ENCODE measurements around the gene CCNA2.

Gene CCNA2

GRCh38 chr4:121791481-121791880, 32.2 kb downstream of the CCNA2 start:
- POLR2A ChIA-PET: interaction anchor here (1.1 kb wide), 1 partner anchor 9 kb away, joined by 4 read pairs; the partner anchor contains the start of gene EXOSC9
- CTCF ChIA-PET: no interaction called here
- TF ChIP-seq HDGF (IDR thresholded peaks at IDR 0.05; ENCODE audit: borderline replicate concordance): no peak
- no peak for TF ChIP-seq TARDBP (IDR thresholded peaks at IDR 0.05)
- no peak for TF ChIP-seq L3MBTL2 (conservative IDR thresholded peaks at IDR 0.05)
- no peak for TF ChIP-seq NFRKB (IDR thresholded peaks at IDR 0.05)
- no peak for TF ChIP-seq SUZ12 (IDR thresholded peaks at IDR 0.05)
- no peak for TF ChIP-seq FOXA1 (IDR thresholded peaks at IDR 0.05)
- TF ChIP-seq ZNF384 (IDR thresholded peaks at IDR 0.05): no peak
- no peak for TF ChIP-seq FOXM1 (IDR thresholded peaks at IDR 0.05; ENCODE audit: borderline replicate concordance)
- no peak for TF ChIP-seq ARNT (IDR thresholded peaks at IDR 0.05)
- no peak for TF ChIP-seq ELF4 (IDR thresholded peaks at IDR 0.05)
- TF ChIP-seq BHLHE40 (IDR thresholded peaks at IDR 0.05; ENCODE audit: borderline replicate concordance): no peak
- no peak for TF ChIP-seq CTBP1 (IDR thresholded peaks at IDR 0.05; ENCODE audit: borderline replicate concordance)
- TF ChIP-seq FOXK2 (IDR thresholded peaks at IDR 0.05): no peak
- no peak for TF ChIP-seq LEF1 (IDR thresholded peaks at IDR 0.05; ENCODE audit: borderline replicate concordance)
- TF ChIP-seq PKNOX1 (IDR thresholded peaks at IDR 0.05): no peak
- TF ChIP-seq SP1 (IDR thresholded peaks at IDR 0.05): no peak
- no peak for DNase-seq (ENCODE audit: extremely low spot score)

- ChIA-PET POLR2A (interaction anchor here (1.6 kb wide), 1 partner anchor 10 kb away, joined by 8 read pairs; the partner anchor contains the start of gene EXOSC9), CTCF (no interaction called here)
- no peak for DNase-seq (ENCODE audit: extremely low spot score)
- TF ChIP-seq SUZ12 (IDR thresholded peaks at IDR 0.05): no peak
Measured at GRCh38 chr4:121790976-121791375, 32.7 kb downstream of the CCNA2 start.

- TF ChIP-seq FOXM1 (IDR thresholded peaks at IDR 0.05; ENCODE audit: borderline replicate concordance) (no peak), BHLHE40 (IDR thresholded peaks at IDR 0.05; ENCODE audit: borderline replicate concordance) (no peak), SUZ12 (IDR thresholded peaks at IDR 0.05) (no peak), NFRKB (IDR thresholded peaks at IDR 0.05) (no peak)
- ChIA-PET CTCF (interaction anchor here (0.7 kb wide), 1 partner anchor 12 kb away, joined by 3 read pairs; no protein-coding TSS in a partner anchor), POLR2A (interaction anchor here (1.6 kb wide), 1 partner anchor 11 kb away, joined by 8 read pairs; the partner anchor contains the start of gene EXOSC9)
- no peak for DNase-seq (ENCODE audit: extremely low spot score)
Measured at GRCh38 chr4:121789960-121790829, 33.5 kb downstream of the CCNA2 start.

GRCh38 chr4:121789455-121789854, 34.2 kb downstream of the CCNA2 start:
- CTCF ChIA-PET: no interaction called here
- POLR2A ChIA-PET: interaction anchor here (1.6 kb wide), 1 partner anchor 11 kb away, joined by 8 read pairs; the partner anchor contains the start of gene EXOSC9
- no peak for DNase-seq (ENCODE audit: extremely low spot score)
- no peak for TF ChIP-seq FOXA1 (IDR thresholded peaks at IDR 0.05)
- TF ChIP-seq FOXK2 (IDR thresholded peaks at IDR 0.05): no peak
- TF ChIP-seq FOXM1 (IDR thresholded peaks at IDR 0.05; ENCODE audit: borderline replicate concordance): no peak
- no peak for TF ChIP-seq HDGF (IDR thresholded peaks at IDR 0.05; ENCODE audit: borderline replicate concordance)
- no peak for TF ChIP-seq ZNF384 (IDR thresholded peaks at IDR 0.05)
- TF ChIP-seq L3MBTL2 (conservative IDR thresholded peaks at IDR 0.05): no peak
- no peak for TF ChIP-seq BHLHE40 (IDR thresholded peaks at IDR 0.05; ENCODE audit: borderline replicate concordance)
- TF ChIP-seq ELF4 (IDR thresholded peaks at IDR 0.05): no peak
- no peak for TF ChIP-seq LEF1 (IDR thresholded peaks at IDR 0.05; ENCODE audit: borderline replicate concordance)
- TF ChIP-seq CTBP1 (IDR thresholded peaks at IDR 0.05; ENCODE audit: borderline replicate concordance): no peak
- TF ChIP-seq ARNT (IDR thresholded peaks at IDR 0.05): no peak
- TF ChIP-seq NFRKB (IDR thresholded peaks at IDR 0.05): no peak
- no peak for TF ChIP-seq SUZ12 (IDR thresholded peaks at IDR 0.05)
- TF ChIP-seq TARDBP (IDR thresholded peaks at IDR 0.05): no peak
- TF ChIP-seq SP1 (IDR thresholded peaks at IDR 0.05): no peak
- no peak for TF ChIP-seq PKNOX1 (IDR thresholded peaks at IDR 0.05)

GRCh38 chr4:121788896-121789295, 34.8 kb downstream of the CCNA2 start:
- ChIA-PET CTCF (no interaction called here), POLR2A (no interaction called here)
- TF ChIP-seq L3MBTL2 (conservative IDR thresholded peaks at IDR 0.05) (no peak), ELF4 (IDR thresholded peaks at IDR 0.05) (no peak), FOXK2 (IDR thresholded peaks at IDR 0.05) (no peak), TARDBP (IDR thresholded peaks at IDR 0.05) (no peak), SUZ12 (IDR thresholded peaks at IDR 0.05) (no peak), FOXA1 (IDR thresholded peaks at IDR 0.05) (no peak), CTBP1 (IDR thresholded peaks at IDR 0.05; ENCODE audit: borderline replicate concordance) (no peak), HDGF (IDR thresholded peaks at IDR 0.05; ENCODE audit: borderline replicate concordance) (no peak), NFRKB (IDR thresholded peaks at IDR 0.05) (no peak), PKNOX1 (IDR thresholded peaks at IDR 0.05) (no peak), ZNF384 (IDR thresholded peaks at IDR 0.05) (no peak), LEF1 (IDR thresholded peaks at IDR 0.05; ENCODE audit: borderline replicate concordance) (no peak)
- no peak for DNase-seq (ENCODE audit: extremely low spot score)

GRCh38 chr4:121786221-121786620, 37.5 kb downstream of the CCNA2 start:
- ChIA-PET POLR2A (interaction anchor here (1.5 kb wide), 1 partner anchor 15 kb away, joined by 5 read pairs; the partner anchor contains the start of gene EXOSC9), CTCF (no interaction called here)
- no peak for TF ChIP-seq ZNF384 (IDR thresholded peaks at IDR 0.05)
- TF ChIP-seq LEF1 (IDR thresholded peaks at IDR 0.05; ENCODE audit: borderline replicate concordance): no peak
- no peak for TF ChIP-seq SP1 (IDR thresholded peaks at IDR 0.05)
- no peak for TF ChIP-seq ARNT (IDR thresholded peaks at IDR 0.05)
- TF ChIP-seq NFRKB (IDR thresholded peaks at IDR 0.05): no peak
- no peak for TF ChIP-seq PKNOX1 (IDR thresholded peaks at IDR 0.05)
- TF ChIP-seq HDGF (IDR thresholded peaks at IDR 0.05; ENCODE audit: borderline replicate concordance): no peak
- no peak for TF ChIP-seq SUZ12 (IDR thresholded peaks at IDR 0.05)
- TF ChIP-seq L3MBTL2 (conservative IDR thresholded peaks at IDR 0.05): no peak
- TF ChIP-seq TARDBP (IDR thresholded peaks at IDR 0.05): no peak
- no peak for TF ChIP-seq CTBP1 (IDR thresholded peaks at IDR 0.05; ENCODE audit: borderline replicate concordance)
- DNase-seq (ENCODE audit: extremely low spot score): no peak

Data from HEK293T (cell line).